Fibroblast of skin of left quadriceps (primary cell): ENCODE data around the gene TMCC2.

ENCODE experiments used
- DNase-seq, 2 experiments: peaks; one replicate each; pipeline ENCODE4 v3.0.0-alpha.2; 2013; ENCODE audit warnings: low read depth in 2 of 2

TMCC2 gene

DNA sequence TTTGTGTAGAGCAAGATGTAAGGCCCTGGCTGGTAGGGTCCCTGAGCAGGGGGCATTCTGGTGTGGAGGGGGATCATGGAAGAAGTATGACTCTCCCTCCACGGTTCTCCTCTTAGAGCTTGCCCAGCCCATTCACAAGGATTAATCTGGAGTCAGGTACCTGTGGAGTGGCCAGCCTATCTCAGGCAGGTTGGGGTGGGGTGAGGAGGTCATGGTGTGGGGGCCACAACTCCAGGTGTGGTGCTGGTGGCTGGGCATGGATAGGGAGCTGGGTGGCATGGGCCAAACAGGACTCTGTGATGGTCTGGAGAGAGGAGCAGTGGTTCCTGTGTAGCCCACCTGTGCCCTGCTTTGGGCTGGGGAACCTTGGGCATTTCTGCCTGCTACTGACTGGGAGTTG is 32.3 kb downstream of the TMCC2 start:
- no peak for DNase-seq

GRCh38 chr1:205260948-205261732 is 33.4 kb downstream of the TMCC2 start:
- DNase-seq: peak in 1 of 2 experiments; percentile 16

- DNase-seq: peak; percentile 54 to 67
Observed at GRCh38 chr1:205261946-205262691, 34.4 kb downstream of the TMCC2 start.

DNA sequence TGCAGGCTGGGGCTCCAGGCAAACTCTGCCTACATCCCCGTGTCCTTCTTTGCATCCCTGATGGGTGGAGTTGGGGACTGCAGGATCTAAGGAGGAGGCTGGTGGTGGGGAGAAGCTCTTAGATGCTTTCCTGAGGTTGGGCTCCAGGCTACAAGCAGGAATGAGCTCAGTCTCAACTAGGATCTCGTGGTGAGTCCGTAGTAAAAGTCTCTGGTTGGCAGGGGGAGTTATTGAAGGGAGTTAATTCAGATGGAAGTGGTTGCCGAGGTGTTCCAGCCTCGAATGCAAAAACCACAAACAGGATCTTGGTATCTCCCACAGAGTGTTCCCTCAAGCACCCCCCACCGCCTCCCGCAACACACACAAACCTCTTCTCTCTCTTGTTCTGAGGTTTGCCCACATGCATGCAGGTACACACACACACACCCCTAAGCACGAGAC is 35.0 kb downstream of the TMCC2 start:
- DNase-seq: peak in 1 of 2 experiments; percentile 21

DNA sequence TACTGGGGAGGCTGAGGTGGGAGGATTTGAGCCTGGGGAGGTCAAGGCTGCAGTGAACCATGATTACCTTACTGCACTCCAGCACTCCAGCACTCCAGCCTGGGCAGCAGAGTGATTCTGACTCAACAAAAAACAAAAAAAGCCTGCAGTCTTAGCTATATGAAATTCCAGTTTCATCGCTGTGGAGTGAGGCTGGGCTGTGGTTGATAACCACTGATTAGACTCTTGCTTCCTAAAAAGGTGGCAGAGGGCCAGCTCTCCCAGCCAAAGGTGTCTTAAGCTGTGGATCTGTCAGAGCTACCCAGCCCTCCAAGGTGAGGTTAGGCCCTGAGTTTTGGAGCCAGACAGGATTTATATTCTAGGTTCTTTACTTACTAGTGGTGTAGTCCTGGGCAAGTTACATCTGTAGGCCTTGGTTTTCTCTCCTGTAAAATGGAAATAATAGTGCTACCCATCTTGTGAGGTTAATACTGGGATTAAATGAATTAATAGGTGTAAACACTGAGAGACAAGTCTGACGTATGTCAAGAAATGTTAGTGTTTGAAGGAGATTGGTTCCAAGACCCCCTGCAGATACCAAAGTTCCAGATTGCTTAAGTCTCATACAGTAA is 35.9 kb downstream of the TMCC2 start:
- no peak for DNase-seq

DNA sequence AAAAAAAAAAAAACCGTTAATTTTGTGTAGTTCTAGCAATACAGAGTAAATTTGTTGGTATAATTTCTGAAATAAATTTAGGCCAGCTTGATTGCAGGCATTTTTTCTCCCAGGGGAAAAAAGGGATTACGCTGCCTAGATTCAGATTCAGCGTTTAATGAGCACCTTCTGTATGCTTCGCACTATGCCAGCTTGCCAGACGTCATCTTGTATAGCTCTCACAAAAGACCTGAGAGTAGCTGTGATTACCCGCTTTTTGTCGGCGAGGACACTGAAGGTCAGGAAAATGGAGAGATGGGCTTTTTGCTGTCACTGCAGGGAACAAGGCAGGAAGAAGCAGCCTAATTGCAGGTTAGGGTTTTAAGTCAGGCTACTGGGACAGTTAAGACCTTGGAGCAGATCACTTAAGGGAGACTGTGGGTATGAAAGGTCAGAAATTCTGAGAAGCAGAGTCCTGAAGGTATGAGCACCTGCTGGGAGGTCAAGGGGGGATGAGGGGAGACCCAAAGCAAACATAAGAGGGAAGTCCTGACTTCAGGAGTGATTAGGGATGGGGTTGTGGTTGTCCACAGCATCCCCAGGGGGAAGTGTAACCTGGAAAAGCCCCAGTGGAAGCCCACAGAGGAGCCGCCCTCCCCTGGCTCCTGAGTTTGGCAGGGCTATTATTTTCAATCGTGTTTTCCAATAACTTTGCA is 39.0 kb downstream of the TMCC2 start:
- no peak for DNase-seq

DNA sequence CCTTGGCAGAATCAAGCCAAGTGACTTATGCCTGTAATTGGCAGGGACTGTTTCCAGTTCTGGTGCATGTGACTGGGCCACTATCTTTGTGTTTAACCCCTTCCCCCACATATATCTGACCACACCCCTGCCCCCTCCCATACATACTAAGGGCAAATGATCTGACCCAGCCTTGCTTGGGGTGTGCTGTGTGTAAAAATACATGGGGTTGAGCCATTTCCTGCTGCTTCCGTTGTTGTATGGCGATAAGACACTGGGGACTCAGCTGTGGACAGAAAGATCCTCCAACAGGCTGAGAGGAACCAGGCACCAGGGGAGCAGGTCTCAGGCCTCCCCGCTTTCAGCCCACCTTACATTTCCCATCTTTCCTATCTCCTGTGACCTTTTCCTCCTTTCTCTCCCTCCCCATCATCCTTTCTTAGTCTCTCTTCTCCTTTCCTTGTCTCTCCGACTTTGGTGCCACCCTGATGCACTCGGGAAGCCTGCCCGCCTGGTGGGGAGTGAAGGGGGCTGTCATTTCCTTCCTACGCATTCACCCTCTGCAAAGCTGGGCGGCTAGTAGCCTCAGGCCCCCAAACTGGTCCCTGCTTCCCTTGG is 39.7 kb downstream of the TMCC2 start:
- DNase-seq: no peak

GRCh38 chr1:205268846-205269680 is 41.3 kb downstream of the TMCC2 start:
- DNase-seq: no peak

- DNase-seq: no peak
Observed at GRCh38 chr1:205269711-205270110, 42.0 kb downstream of the TMCC2 start.

- no peak for DNase-seq
Observed at GRCh38 chr1:205270271-205270670, 42.5 kb downstream of the TMCC2 start.

DNA sequence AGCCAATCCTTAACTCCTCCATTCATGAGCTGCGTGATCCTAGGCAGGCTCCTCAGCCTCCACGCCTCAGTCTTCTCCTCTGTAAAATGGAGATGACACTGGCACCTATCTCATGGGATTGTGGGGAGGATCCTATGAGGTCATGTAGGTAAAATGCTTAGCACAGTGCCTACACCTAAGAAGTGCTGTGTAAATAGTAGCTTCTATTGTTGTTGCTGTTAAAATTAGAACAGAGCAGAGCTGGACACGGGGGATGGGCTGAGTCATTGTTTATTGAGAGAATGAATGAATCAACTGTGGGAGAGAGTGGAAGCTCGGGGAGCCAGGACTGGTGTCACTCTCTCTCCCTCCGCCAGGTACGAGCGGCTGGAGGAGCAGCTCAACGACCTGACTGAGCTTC is 43.0 kb downstream of the TMCC2 start:
- no peak for DNase-seq

DNA sequence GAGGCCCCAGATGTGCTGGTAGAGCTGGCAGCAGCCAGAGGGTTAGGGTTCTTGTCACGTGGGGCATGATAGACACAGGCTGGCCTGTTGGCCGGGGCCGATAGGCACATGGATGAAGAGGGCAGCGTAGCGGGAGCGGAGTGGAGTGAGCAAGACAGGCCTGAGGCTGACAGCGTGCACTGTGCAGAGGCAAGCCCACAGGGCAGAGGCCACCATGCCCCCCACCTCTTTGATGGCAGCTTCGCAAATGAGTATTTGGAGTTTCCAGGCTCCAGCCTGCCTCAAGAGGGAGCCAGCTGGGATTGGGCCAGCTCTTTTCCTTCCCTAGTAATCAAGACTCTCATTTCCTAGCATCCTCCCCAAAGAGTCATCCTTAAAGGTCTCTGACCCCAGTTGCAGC is 43.5 kb downstream of the TMCC2 start:
- DNase-seq: no peak

- no peak for DNase-seq
Observed at GRCh38 chr1:205271745-205272144, 44.0 kb downstream of the TMCC2 start.

DNA sequence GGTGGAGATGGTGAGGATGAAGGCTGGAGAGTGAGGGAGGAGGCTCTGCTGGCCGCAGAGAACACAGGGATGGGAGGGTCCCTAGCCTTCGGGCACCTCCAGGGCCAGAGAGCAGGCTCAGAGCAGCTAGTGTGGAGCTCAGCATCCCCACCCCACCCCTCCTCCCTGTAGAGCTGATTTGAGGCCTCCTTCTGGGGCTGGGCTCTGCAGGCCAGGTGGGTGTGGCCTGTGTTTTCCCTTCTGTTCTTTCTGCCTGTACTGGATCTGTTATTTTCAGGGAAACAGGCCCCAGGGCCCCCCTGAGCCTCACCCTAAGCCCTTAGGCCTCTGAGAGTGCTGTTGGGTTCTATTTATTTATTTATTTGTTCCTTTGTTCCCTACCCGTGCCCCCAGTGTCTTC is 44.8 kb downstream of the TMCC2 start:
- DNase-seq: no peak

GRCh38 chr1:205273551-205273982 is 45.8 kb downstream of the TMCC2 start:
- no peak for DNase-seq

DNA sequence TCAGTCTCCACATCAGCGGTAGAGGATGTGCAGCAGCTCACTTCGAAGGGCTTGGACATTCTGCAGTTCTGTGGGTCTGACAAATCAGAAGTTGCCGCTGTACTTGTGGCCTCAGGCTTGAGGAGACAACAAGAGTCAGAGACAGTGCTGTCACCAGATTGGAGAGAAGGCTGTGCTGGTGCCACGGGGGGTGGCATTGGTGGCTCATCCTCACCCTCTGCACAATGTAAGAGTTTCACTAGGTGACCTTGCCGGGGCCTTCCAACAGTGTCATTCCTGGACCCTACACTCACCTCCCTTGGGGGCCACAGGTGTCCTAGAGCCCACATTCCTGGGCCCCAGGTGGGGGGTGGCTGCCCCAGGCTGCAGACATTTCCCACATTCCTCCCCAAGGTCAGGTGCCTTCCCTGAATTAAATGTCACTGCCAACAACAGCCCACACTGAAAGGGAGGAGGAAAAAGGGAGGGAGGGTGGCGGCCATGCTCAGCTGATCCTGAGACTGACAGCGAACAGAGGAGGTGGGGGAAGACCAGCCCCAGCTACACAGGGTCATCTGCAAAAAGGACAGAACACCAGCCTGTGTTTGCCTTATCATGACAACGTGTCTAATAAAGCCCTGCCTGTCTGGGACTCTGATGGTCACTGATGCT is 46.4 kb downstream of the TMCC2 start:
- no peak for DNase-seq

GRCh38 chr1:205275133-205275532 is 47.4 kb downstream of the TMCC2 start:
- DNase-seq: no peak

- no peak for DNase-seq
Observed at GRCh38 chr1:205275916-205276688, 48.4 kb downstream of the TMCC2 start.

DNA sequence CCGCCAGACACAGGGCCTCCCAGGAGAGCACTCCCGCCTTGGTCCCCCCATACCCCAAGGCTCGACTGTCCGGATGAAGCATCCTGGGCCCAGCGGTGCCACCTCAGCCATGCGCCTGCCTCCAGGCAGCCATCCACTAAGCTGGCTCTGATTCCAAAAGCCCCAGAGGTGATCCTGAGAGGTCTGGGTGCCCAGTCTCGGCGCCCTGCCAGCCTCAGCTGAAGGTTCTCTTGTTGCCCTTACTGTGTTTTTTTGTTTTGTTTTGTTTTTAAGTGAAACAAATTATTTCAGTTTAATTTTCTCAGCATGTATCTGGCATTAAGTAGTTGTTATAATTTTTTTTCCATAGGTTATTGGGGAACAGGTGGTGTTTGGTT is 48.9 kb downstream of the TMCC2 start:
- no peak for DNase-seq

DNA sequence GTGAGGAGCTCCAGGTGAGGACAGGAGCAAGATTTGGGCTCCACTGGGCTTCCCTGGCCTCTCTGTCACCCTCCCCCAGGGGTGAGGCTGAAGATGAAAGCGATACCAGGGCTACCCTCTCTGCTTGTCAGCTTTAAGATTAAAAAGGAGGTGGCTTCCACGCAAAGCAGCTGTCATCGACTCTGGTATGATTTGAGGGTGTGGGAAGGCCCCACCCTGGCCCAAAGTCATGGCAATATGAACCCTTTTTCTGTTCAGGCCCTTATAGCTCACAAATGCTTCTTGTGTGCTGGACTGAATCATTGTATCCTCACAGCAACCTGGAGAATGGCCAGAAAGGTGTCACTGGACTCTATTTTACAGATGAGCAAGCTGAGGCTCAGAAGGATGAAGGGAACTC is 52.2 kb downstream of the TMCC2 start:
- no peak for DNase-seq
